ENCODE data around the gene ENOX1. TPM values are rescaled to one million over a fixed set of nuclear protein-coding genes. Genes with fewer than 3 reads are reported as not detected.

The ENOX1 gene
- total RNA-seq, 1 experiment from 2014 or later: 0.95 TPM

DNA sequence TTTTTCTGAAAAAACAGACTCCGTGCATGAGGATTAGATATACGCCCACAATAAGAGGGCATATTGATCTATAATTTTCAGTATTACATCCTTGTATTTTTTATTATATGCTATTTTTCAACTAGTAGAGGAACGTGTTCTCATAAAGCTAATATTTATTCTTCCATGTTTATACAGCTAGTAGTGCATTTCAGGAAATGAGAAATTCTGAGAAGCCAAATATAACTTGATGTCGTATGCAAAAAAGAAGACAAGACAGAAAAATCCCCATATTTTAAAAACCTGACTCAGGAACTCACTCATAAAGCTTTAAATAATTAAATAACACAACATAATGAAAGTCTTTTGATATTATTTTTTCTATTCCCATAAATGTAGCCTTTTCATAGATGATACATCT, 308.6 kb downstream of the ENOX1 start:
- no peaks in the 10 kb centered on the region for H3K4me1 ChIP-seq (ENCODE audit: insufficient read depth, low read length)
- intact Hi-C loops (cut with micrococcal nuclease): no loop called here
- H3K4me2 ChIP-seq (ENCODE audit: low read length): peak overlapping the region; percentile 26; the same call in 1 of the 2 replicates
- H3K27me3 ChIP-seq (ENCODE audit: low read length): no peaks in the 10 kb centered on the region
- ChIA-PET CTCF (no interaction called here), POLR2A (ENCODE audit: unreplicated experiment) (interaction anchor here (0.7 kb wide), 1 partner anchor 140 kb away, joined by 5 read pairs; no protein-coding TSS in a partner anchor)
- H3K27ac ChIP-seq (ENCODE audit: low read length): peak overlapping the region; percentile 37; the same call in 1 of the 2 replicates
- H2AFZ ChIP-seq (ENCODE audit: low read length): no peak overlapping the region
- no peak for TF ChIP-seq EZH2phosphoT487 (IDR thresholded peaks at IDR 0.05; ENCODE audit: borderline replicate concordance, low read length)
- TF ChIP-seq, protein P1, sequence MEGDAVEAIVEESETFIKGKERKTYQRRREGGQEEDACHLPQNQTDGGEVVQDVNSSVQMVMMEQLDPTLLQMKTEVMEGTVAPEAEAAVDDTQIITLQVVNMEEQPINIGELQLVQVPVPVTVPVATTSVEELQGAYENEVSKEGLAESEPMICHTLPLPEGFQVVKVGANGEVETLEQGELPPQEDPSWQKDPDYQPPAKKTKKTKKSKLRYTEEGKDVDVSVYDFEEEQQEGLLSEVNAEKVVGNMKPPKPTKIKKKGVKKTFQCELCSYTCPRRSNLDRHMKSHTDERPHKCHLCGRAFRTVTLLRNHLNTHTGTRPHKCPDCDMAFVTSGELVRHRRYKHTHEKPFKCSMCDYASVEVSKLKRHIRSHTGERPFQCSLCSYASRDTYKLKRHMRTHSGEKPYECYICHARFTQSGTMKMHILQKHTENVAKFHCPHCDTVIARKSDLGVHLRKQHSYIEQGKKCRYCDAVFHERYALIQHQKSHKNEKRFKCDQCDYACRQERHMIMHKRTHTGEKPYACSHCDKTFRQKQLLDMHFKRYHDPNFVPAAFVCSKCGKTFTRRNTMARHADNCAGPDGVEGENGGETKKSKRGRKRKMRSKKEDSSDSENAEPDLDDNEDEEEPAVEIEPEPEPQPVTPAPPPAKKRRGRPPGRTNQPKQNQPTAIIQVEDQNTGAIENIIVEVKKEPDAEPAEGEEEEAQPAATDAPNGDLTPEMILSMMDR (conservative IDR thresholded peaks at IDR 0.05; ENCODE audit: low read depth, low read length): no peak
- no peak for TF ChIP-seq EZH2 (IDR thresholded peaks at IDR 0.05; ENCODE audit: low read length, unreplicated experiment)
- no peaks in the 10 kb centered on the region for H3K79me2 ChIP-seq (ENCODE audit: low read length)
- BruUV-seq (replicated peaks): no TSS peak
- no peaks in the 10 kb centered on the region for H3K36me3 ChIP-seq (ENCODE audit: low read depth, low read length)
- DNase-seq (peak; percentile 10), ATAC-seq (peak; percentile 60)
- no peaks in the 10 kb centered on the region for H3K9me3 ChIP-seq (ENCODE audit: low read length)
- H3K9ac ChIP-seq (ENCODE audit: low read length): no peak overlapping the region
- H3F3A ChIP-seq (ENCODE audit: low read length, unreplicated experiment): no peaks in the 10 kb centered on the region
- H3K9me2 ChIP-seq (replicated peaks; ENCODE audit: low read length): no peaks in the 10 kb centered on the region
- H3K4me3 ChIP-seq (ENCODE audit: low read length): no peak overlapping the region
- H4K20me1 ChIP-seq (ENCODE audit: low read length): no peaks in the 10 kb centered on the region

DNA sequence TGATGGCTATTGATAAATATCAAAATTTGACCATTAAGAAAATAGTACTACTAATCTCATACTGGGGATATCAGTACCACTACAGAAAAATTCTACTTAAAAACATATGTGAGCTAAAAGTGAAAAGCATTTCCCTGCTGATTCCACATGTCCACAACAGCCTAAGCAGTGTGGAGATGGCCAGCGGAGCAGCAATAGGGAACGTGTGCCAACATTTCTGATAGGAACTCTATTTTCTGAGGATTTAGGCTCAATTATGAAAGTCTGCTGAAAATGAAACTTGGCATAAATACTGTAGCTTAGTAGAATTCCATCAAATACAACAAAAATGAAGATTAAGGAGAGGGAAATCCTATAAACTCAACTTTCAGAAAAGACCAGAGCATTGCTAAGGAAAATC, 311.6 kb downstream of the ENOX1 start:
- H3K9me3 ChIP-seq (ENCODE audit: low read length): no peaks in the 10 kb centered on the region
- H4K20me1 ChIP-seq (ENCODE audit: low read length): no peaks in the 10 kb centered on the region
- no peaks in the 10 kb centered on the region for H3F3A ChIP-seq (ENCODE audit: low read length, unreplicated experiment)
- POLR2A ChIA-PET (ENCODE audit: unreplicated experiment): no interaction called here
- H3K36me3 ChIP-seq (ENCODE audit: low read depth, low read length): no peaks in the 10 kb centered on the region
- intact Hi-C loops (cut with micrococcal nuclease): no loop called here
- no TSS peak for BruUV-seq (replicated peaks)
- no peaks in the 10 kb centered on the region for H3K9me2 ChIP-seq (replicated peaks; ENCODE audit: low read length)
- no peak overlapping the region for H3K4me3 ChIP-seq (ENCODE audit: low read length)
- H3K9ac ChIP-seq (ENCODE audit: low read length): no peak overlapping the region
- H3K79me2 ChIP-seq (ENCODE audit: low read length): no peaks in the 10 kb centered on the region
- H3K27me3 ChIP-seq (ENCODE audit: low read length): no peaks in the 10 kb centered on the region
- no peak for DNase-seq
- no peak overlapping the region for H3K27ac ChIP-seq (ENCODE audit: low read length)
- CTCF ChIA-PET: no interaction called here
- H2AFZ ChIP-seq (ENCODE audit: low read length): no peak overlapping the region
- no peaks in the 10 kb centered on the region for H3K4me1 ChIP-seq (ENCODE audit: insufficient read depth, low read length)
- TF ChIP-seq, protein P1 (conservative IDR thresholded peaks at IDR 0.05; ENCODE audit: low read depth, low read length): no peak
- no peak for TF ChIP-seq EZH2phosphoT487 (IDR thresholded peaks at IDR 0.05; ENCODE audit: borderline replicate concordance, low read length)
- no peak for TF ChIP-seq EZH2 (IDR thresholded peaks at IDR 0.05; ENCODE audit: low read length, unreplicated experiment)
- H3K4me2 ChIP-seq (ENCODE audit: low read length): no peak overlapping the region
- no peak for ATAC-seq

DNA sequence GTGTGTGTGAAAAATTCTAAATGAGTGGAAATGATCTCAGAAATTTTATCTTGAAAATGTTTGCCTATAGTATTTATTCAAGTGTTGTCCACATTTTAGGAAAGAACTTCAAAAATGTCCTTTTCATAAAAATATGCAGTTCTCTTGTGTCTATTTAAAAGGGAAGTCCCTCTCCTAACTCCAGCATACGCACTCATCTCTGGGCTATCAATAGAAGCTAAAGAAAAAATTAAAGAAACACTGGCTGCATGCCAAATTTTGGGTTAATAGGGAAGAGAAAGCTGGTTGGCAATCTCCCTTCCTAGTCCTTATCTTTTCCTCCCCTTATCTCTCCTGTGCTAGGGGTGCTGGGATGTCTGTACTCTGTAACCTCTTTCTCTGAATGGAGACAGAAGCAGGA, 313.3 kb downstream of the ENOX1 start:
- H3F3A ChIP-seq (ENCODE audit: low read length, unreplicated experiment): no peaks in the 10 kb centered on the region
- DNase-seq: no peak
- BruUV-seq (replicated peaks): no TSS peak
- no peak overlapping the region for H3K4me3 ChIP-seq (ENCODE audit: low read length)
- H3K79me2 ChIP-seq (ENCODE audit: low read length): no peaks in the 10 kb centered on the region
- no peaks in the 10 kb centered on the region for H3K4me1 ChIP-seq (ENCODE audit: insufficient read depth, low read length)
- ATAC-seq: no peak
- H2AFZ ChIP-seq (ENCODE audit: low read length): no peak overlapping the region
- H3K27me3 ChIP-seq (ENCODE audit: low read length): no peaks in the 10 kb centered on the region
- H3K9ac ChIP-seq (ENCODE audit: low read length): no peak overlapping the region
- H3K27ac ChIP-seq (ENCODE audit: low read length): no peak overlapping the region
- H4K20me1 ChIP-seq (ENCODE audit: low read length): no peaks in the 10 kb centered on the region
- ChIA-PET CTCF (no interaction called here), POLR2A (ENCODE audit: unreplicated experiment) (no interaction called here)
- H3K4me2 ChIP-seq (ENCODE audit: low read length): no peak overlapping the region
- intact Hi-C loops (cut with micrococcal nuclease): no loop called here
- no peaks in the 10 kb centered on the region for H3K9me3 ChIP-seq (ENCODE audit: low read length)
- H3K9me2 ChIP-seq (replicated peaks; ENCODE audit: low read length): no peaks in the 10 kb centered on the region
- H3K36me3 ChIP-seq (ENCODE audit: low read depth, low read length): no peaks in the 10 kb centered on the region
- TF ChIP-seq EZH2phosphoT487 (IDR thresholded peaks at IDR 0.05; ENCODE audit: borderline replicate concordance, low read length) (no peak), EZH2 (IDR thresholded peaks at IDR 0.05; ENCODE audit: low read length, unreplicated experiment) (no peak)
- TF ChIP-seq, protein P1 (conservative IDR thresholded peaks at IDR 0.05; ENCODE audit: low read depth, low read length): no peak
